NT2/D1 (cell line): Measurements from ENCODE around the gene RRP36.

ENCODE experiments used
- YY1 ChIP-seq: IDR thresholded peaks from 2 replicates; pipeline ENCODE4 v1.6.1; 2011; ENCODE audit not compliant: insufficient read length, insufficient read depth
- ZNF274 ChIP-seq: IDR thresholded peaks from 2 replicates; pipeline ENCODE4 v1.6.1; 2011; ENCODE audit warnings: mild to moderate bottlenecking, low read depth, low read length

DNA sequence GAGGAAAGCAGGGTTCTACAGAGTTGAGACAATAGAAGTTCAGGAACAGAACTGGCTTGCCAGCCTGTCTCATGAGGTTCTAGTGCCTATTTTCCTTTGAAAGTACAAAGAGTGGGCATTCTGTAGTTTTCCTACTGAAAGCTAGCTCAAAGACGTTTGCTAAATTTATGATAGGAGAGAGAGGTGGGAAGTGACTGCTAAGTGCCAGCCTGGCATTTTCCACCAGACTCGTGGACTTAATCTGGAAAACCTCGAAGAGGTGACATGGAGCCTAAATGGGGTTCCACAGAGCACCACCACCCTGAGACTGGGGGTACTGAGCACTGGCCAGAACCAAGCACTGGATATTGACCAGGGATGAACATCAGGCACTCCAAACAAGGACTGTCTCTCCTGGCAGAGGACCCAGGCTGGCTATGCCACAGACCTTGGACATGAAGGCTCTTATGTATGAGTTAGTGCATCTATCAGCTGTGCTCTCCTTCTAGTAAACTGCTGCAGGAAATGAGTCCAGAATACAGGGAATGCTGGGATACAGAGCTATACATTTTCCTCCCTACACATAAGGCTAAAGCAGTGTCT, 49.6 kb upstream of the RRP36 start:
- TF ChIP-seq ZNF274 (no peak), YY1 (no peak)
